GM10266 (cell line): ENCODE data around the gene CACNB2.

Experiments
- DNase-seq: peaks from one replicate; pipeline ENCODE4 v3.0.0; 2012; ENCODE audit errors: extremely low spot score
- TF ChIP-seq, protein P1 (sequence below): IDR thresholded peaks from 2 replicates; pipeline ENCODE4 v1.5.1; 2012; ENCODE audit warnings: mild to moderate bottlenecking, low read depth; ENCODE audit not compliant: control insufficient read depth, insufficient read depth; ENCODE audit errors: missing control alignments

CACNB2 gene

DNA sequence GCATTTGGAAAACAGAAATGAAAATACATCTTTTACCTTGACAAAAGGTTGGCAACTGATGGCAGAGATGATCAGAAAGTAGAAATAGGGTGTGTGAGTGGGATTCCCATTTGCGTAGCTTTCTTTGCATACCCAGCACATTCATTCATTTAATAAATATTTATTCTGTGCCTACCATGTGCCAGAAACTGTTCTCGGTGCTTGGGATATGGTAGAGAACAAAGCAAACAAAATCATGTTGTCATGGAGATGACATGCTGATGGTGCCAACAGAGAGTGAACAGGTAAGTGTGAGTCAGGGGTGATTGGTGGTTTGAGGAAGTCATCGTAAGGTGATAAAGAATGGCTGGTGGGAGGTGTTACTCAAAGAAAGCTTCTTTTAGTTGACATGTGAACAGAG, 45.4 kb downstream of the CACNB2 start:
- TF ChIP-seq, protein P1, sequence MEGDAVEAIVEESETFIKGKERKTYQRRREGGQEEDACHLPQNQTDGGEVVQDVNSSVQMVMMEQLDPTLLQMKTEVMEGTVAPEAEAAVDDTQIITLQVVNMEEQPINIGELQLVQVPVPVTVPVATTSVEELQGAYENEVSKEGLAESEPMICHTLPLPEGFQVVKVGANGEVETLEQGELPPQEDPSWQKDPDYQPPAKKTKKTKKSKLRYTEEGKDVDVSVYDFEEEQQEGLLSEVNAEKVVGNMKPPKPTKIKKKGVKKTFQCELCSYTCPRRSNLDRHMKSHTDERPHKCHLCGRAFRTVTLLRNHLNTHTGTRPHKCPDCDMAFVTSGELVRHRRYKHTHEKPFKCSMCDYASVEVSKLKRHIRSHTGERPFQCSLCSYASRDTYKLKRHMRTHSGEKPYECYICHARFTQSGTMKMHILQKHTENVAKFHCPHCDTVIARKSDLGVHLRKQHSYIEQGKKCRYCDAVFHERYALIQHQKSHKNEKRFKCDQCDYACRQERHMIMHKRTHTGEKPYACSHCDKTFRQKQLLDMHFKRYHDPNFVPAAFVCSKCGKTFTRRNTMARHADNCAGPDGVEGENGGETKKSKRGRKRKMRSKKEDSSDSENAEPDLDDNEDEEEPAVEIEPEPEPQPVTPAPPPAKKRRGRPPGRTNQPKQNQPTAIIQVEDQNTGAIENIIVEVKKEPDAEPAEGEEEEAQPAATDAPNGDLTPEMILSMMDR = no peak
- DNase-seq = no peak

DNA sequence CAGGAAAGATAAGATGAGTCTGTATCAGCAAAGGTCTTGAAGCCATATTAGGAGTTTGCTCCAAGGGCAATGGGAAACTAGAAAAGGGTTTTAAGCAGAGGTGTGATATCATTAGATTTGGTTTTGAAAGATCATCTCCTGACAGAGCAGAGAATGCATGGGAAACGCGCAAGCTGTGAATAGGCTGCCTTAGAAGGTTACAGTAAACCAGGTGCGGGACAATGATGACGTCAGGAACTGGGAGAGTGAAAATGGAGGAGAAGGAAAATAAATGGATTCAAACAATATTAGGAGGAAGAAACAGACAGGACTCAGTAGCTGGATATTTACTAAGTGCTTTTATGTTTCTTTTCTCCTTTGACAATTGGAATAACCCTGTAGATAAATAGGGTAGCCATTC, 50.6 kb downstream of the CACNB2 start:
- TF ChIP-seq, protein P1 = no peak
- no peak for DNase-seq

DNA sequence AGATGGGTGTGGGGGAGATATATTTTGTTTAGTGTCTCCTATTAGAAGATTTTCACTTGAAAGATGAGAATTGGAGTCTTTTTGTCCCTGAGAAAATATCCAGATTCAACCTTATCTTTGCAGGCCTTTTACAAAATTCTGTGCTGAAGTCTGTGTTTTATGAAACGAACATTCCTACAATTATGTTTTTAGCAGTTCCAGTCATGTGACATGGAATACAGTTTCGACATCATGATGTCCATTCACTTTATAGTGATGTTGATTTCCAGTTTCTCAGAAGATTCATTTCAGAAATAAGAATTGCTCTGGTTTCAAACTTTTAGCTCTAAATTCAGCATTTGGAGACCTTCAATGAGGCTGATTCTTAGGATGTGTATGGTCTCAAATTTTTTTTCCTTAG, 54.4 kb downstream of the CACNB2 start:
- DNase-seq = no peak
- TF ChIP-seq, protein P1 = no peak

DNA sequence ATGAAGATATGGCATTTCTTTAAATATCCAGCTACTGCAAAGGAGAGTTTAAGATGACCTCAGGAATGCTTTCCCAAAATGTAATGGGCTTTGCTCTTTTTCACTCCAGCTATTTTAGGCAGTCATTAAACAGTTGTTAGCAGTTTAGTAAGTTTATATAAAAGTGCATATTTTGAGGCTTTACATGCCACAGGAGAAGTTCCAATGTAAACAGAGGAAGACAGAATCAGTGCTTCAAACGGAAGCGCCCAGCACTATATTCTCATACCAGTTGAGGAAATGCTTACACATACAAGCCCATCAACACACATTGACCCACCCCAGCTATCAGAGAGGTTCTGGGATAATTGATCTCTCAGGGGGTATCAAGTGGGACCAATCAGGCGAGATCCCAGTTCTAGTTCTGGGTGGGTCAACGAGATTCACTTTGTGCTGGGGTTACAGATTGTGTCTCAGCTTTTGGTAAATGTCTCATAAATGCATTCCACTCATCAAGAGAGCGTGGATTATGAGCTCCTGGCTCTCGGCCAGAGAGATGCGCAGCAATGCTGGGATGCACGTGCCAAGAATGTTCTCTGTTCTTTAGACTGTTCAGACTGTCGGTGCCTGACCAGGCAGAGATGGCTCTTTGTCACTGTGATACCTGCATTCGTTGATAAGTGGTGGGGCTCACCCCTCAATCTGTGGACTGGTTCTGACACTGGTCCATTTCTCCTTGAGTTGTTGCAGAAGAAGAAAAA, 55.0 kb downstream of the CACNB2 start:
- no peak for DNase-seq
- TF ChIP-seq, protein P1 = no peak

DNA sequence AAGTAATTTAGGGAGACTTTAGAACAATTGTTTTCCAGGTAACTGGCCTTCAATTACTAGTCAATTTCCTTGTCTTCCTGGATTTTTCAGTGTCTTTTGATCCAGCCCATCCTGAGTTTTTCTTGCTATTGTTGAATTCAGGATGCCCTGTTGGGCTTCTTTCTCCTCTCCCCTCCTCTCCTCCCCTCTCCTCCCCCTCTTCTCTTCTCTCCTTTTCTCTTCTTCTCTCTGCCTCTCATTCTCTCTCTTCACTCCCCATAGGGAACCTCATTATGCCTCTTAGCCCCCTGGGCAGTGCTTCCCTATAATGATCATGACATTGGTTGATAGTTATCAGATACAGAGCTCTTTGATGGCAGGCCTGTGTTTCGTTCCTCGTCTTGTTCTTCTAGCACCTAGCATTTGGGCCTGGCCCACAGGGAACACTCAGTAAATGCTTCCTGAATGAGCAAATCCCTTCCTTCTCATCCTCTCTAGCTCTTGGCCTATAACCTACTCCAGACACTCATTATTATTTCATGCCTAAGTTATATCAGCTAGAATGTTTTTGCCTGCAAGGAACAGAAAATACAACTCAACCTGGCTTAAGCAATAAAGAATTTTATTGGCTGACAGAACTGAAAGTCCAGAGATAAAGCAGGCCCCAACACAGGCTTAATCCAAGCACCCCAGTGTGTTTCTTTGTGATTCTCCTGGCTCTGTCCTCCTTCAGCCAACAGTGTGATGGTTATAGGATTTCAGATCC, 56.8 kb downstream of the CACNB2 start:
- TF ChIP-seq, protein P1 = no peak
- no peak for DNase-seq

DNA sequence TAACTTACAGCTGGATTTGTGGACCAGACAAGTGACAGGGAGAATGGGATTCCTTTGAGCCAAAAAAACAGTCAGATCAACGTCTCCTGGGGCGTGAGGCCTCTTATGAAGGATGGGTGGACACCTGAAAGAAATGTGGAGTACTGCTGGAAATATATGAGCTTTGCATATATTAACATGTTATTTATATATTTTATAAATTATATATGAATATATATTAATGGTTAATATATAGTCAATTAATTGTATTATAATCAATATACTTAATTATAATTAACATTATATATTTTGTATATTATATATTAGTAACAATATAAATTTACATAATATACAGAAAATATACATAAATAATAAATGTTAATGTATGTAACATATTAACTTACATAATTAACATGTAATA, 57.5 kb downstream of the CACNB2 start:
- DNase-seq = no peak
- TF ChIP-seq, protein P1 = no peak

DNA sequence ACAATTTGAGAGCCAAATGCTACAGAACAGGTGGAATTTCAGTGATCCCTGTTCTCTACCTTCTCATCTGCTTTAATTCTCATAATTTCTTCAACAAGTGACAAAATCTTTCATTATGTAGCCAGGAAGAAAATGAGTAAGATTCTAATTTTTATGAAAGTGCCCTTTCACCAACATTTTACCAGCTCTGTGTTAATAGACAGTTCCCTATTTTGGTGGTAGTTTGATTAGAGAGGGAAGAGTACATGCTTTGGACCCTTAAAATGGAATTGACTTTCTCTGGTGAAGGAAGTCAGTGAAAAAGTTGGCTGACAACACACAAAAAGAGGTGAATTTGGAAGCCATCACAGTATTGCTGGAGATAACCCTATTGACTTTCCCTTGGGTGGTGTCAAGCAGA, 61.7 kb downstream of the CACNB2 start:
- TF ChIP-seq, protein P1 = no peak
- DNase-seq = no peak
